H1 (cell line): ENCODE measurements around the gene LRRIQ3. TPM values are rescaled to one million over a fixed set of nuclear protein-coding genes. Genes with fewer than 3 reads are reported as not detected.
A peak's percentile ranks its signal among the peaks of the same experiment; 100 is the strongest.

Experiments used
- CTCF ChIA-PET: fragments of 300-600 bp; sonication (Branson Sonifier 250); formaldehyde crosslinking; loops from one replicate; lab custom pipeline; 2021; ENCODE audit not compliant: partially characterized antibody; lab: Charles Lee
- POLR2A ChIA-PET: fragments of 300-600 bp; sonication (Branson Sonifier 250); formaldehyde crosslinking; loops from one replicate; lab custom pipeline; 2021; ENCODE audit warnings: inconsistent platforms; ENCODE audit not compliant: partially characterized antibody; lab: Charles Lee
- DNase-seq, 2 experiments: peaks; one replicate each; pipeline versions ENCODE4 v3.0.0 to v3.0.0-alpha.2; 2010 to 2022; ENCODE audit warnings: low spot score in 2 of 2, low read depth in 1 of 2, mixed read lengths in 1 of 2
- FAIRE-seq: peaks from 2 replicates; lab custom pipeline; 2011; peaks lifted over from hg19 to GRCh38; lab: Jason Lieb, UNC
- H2AFZ ChIP-seq: 2 replicates; pipeline ENCODE4 v1.8.1; 2012; ENCODE audit warnings: low read length, inconsistent platforms
- H2AK5ac ChIP-seq: 2 replicates; pipeline ENCODE4 v1.6.1; 2013; ENCODE audit warnings: low read depth, low read length
- H2BK120ac ChIP-seq: replicated peaks from 2 replicates; pipeline ENCODE3; 2013; ENCODE audit warnings: low read depth, low read length, inconsistent platforms
- H2BK12ac ChIP-seq: 2 replicates; pipeline ENCODE4 v1.6.1; 2013; ENCODE audit warnings: low read depth, low read length
- H2BK15ac ChIP-seq: 2 replicates; pipeline ENCODE4 v1.6.1; 2013; ENCODE audit warnings: low read length
- H2BK20ac ChIP-seq: 2 replicates; pipeline ENCODE4 v1.6.1; 2013; ENCODE audit warnings: low read length
- H2BK5ac ChIP-seq: 2 replicates; pipeline ENCODE4 v1.6.1; 2013; ENCODE audit warnings: low read depth, low read length
- H3K14ac ChIP-seq: 2 replicates; pipeline ENCODE4 v1.6.1; 2013; ENCODE audit warnings: inconsistent platforms; ENCODE audit not compliant: insufficient read length
- H3K18ac ChIP-seq: 2 replicates; pipeline ENCODE4 v1.6.1; 2013; ENCODE audit warnings: low read length; ENCODE audit errors: extremely low read depth
- H3K23ac ChIP-seq: 2 replicates; pipeline ENCODE4 v1.6.1; 2013; ENCODE audit warnings: inconsistent platforms; ENCODE audit not compliant: insufficient read length
- H3K23me2 ChIP-seq: 2 replicates; pipeline ENCODE4 v1.6.1; 2013; ENCODE audit warnings: low read depth, low read length
- H3K27ac ChIP-seq: 2 replicates; pipeline ENCODE4 v1.6.1; 2011; ENCODE audit warnings: low read depth, low read length, inconsistent platforms
- H3K27me3 ChIP-seq, 4 experiments: replicated peaks in 1 of 4; 1 replicate in 1 of 4; 2 replicates in 3 of 4; pipeline versions ENCODE4 v1.6.1 to v1.8.1; 2011 to 2013; ENCODE audit warnings: low read length in 3 of 4, mild to moderate bottlenecking in 3 of 4, inconsistent platforms in 2 of 4, mixed read lengths in 2 of 4, moderate library complexity in 1 of 4; ENCODE audit not compliant: control insufficient read depth in 3 of 4, insufficient read depth in 3 of 4; ENCODE audit errors: extremely low read depth in 1 of 4
- H3K36me3 ChIP-seq, 4 experiments: 2 replicates each; pipeline versions ENCODE4 v1.6.1 to v1.8.1; 2011 to 2013; ENCODE audit warnings: mild to moderate bottlenecking in 4 of 4, low read length in 3 of 4, moderate library complexity in 2 of 4, control low read depth in 1 of 4, inconsistent platforms in 1 of 4; ENCODE audit not compliant: insufficient read depth in 4 of 4, control insufficient read depth in 2 of 4
- H3K4ac ChIP-seq: replicated peaks from 2 replicates; pipeline ENCODE3; 2013; ENCODE audit warnings: low read length, low read depth, mixed read lengths, inconsistent platforms; ENCODE audit not compliant: insufficient read length
- H3K4me1 ChIP-seq, 4 experiments: replicated peaks in 1 of 4; 1 replicate in 1 of 4; 2 replicates in 3 of 4; pipeline versions ENCODE4 v1.6.1 to v1.8.1; 2011 to 2013; ENCODE audit warnings: low read length in 3 of 4, inconsistent platforms in 2 of 4, mixed read lengths in 1 of 4; ENCODE audit not compliant: insufficient read depth in 4 of 4, control insufficient read depth in 3 of 4
- H3K4me2 ChIP-seq, 2 experiments: 2 replicates each; pipeline versions ENCODE4 v1.6.1 to v1.8.1; 2011 to 2013; ENCODE audit warnings: low read depth in 2 of 2, low read length in 2 of 2, control low read depth in 1 of 2, inconsistent platforms in 1 of 2, mild to moderate bottlenecking in 1 of 2; ENCODE audit not compliant: insufficient read depth in 1 of 2
- H3K4me3 ChIP-seq, 4 experiments: fragments of 200-600, 300-600 bp in 1 of 4; sonication (generic), shearing (Covaris generic), sonication (Bioruptor Twin) in 1 of 4; 2 replicates each; pipeline versions ENCODE4 v1.5.1 to v1.8.1; 2011 to 2016; ENCODE audit warnings: low read length in 4 of 4, low read depth in 3 of 4, control low read depth in 2 of 4, inconsistent platforms in 2 of 4, mild to moderate bottlenecking in 2 of 4, mixed read lengths in 1 of 4, moderate library complexity in 1 of 4; ENCODE audit not compliant: insufficient read depth in 2 of 4; ENCODE audit errors: extremely low read depth in 1 of 4
- H3K56ac ChIP-seq: replicated peaks from 2 replicates; pipeline ENCODE3; 2013; ENCODE audit warnings: low read depth, mild to moderate bottlenecking, mixed read lengths, low read length, inconsistent platforms; ENCODE audit not compliant: insufficient read length
- H3K79me1 ChIP-seq: 2 replicates; pipeline ENCODE4 v1.6.1; 2013; ENCODE audit warnings: low read depth, low read length, control low read depth
- H3K79me2 ChIP-seq, 2 experiments: 2 replicates each; pipeline versions ENCODE4 v1.6.1 to v1.8.1; 2012 to 2013; ENCODE audit warnings: low read length in 2 of 2, mild to moderate bottlenecking in 2 of 2, inconsistent platforms in 1 of 2; ENCODE audit not compliant: insufficient read depth in 2 of 2, control insufficient read depth in 1 of 2
- H3K9ac ChIP-seq, 4 experiments: replicated peaks in 1 of 4; 1 replicate in 1 of 4; 2 replicates in 3 of 4; pipeline versions ENCODE4 v1.6.1 to v1.8.1; 2011 to 2013; ENCODE audit warnings: low read depth in 3 of 4, low read length in 3 of 4, control low read depth in 2 of 4, mild to moderate bottlenecking in 2 of 4, moderate library complexity in 2 of 4, inconsistent platforms in 1 of 4; ENCODE audit errors: extremely low read depth in 1 of 4
- H3K9me3 ChIP-seq, 2 experiments: 2 replicates each; pipeline versions ENCODE4 v1.6.1 to v1.8.1; 2012 to 2013; ENCODE audit warnings: mild to moderate bottlenecking in 2 of 2, moderate library complexity in 2 of 2, control low read depth in 1 of 2, inconsistent platforms in 1 of 2, low read depth in 1 of 2, low read length in 1 of 2, mixed read lengths in 1 of 2; ENCODE audit not compliant: insufficient read depth in 2 of 2
- H4K20me1 ChIP-seq, 2 experiments: replicated peaks in 1 of 2; 2 replicates each; pipeline versions ENCODE3 to v1.8.1; 2011 to 2013; ENCODE audit warnings: inconsistent platforms in 2 of 2, low read length in 2 of 2, mild to moderate bottlenecking in 1 of 2; ENCODE audit not compliant: insufficient read depth in 2 of 2, control insufficient read depth in 1 of 2
- H4K5ac ChIP-seq: 2 replicates; pipeline ENCODE4 v1.6.1; 2013; ENCODE audit warnings: low read length, low read depth, mixed read lengths, inconsistent platforms; ENCODE audit not compliant: insufficient read length
- H4K8ac ChIP-seq: 2 replicates; pipeline ENCODE4 v1.8.0; 2013; ENCODE audit warnings: mild to moderate bottlenecking, moderate library complexity, low read length, inconsistent platforms; ENCODE audit not compliant: insufficient read depth; ENCODE audit errors: extremely low read depth
- H4K91ac ChIP-seq: replicated peaks from 2 replicates; pipeline ENCODE3; 2013; ENCODE audit warnings: low read length, mixed read lengths, inconsistent platforms; ENCODE audit not compliant: insufficient read length
- CTBP2 ChIP-seq: IDR thresholded peaks from 2 replicates; pipeline ENCODE4 v1.7.0; 2011; ENCODE audit warnings: borderline replicate concordance, mild to moderate bottlenecking, moderate library complexity, mixed read lengths, low read length; ENCODE audit not compliant: insufficient read depth, insufficient read length
- WGBS, 2 experiments: shearing (Covaris generic) in 1 of 2; methylation state at CpG; one replicate each; pipeline versions ENCODE4 v1.1.6 to v1.1.7; 2013 to 2015; ENCODE audit warnings: low lambda C conversion rate in 2 of 2, mixed read lengths in 2 of 2, inconsistent platforms in 1 of 2, low coverage in 1 of 2, missing lambda C conversion rate in 1 of 2; ENCODE audit not compliant: insufficient replicate concordance in 2 of 2, insufficient coverage in 1 of 2, insufficient read length in 1 of 2; ENCODE audit errors: extremely low coverage in 1 of 2, missing lambda C conversion rate in 1 of 2; 5-methylcytosine and 5-hydroxymethylcytosine counted together
- polyA plus RNA-seq, 7 experiments: library from polyadenylated mRNA; depleted of rRNA in 3 of 7; stranded (reverse) in 5 of 7; unstranded in 2 of 7; fragments of >200 nt in 5 of 7; fragments of 200-250 nt in 2 of 7; gene quantifications; 1 replicate in 5 of 7; 2 replicates in 1 of 7; 4 replicates in 1 of 7; pipeline versions ENCODE4 v1.2.1 to v1.2.3, GENCODE V29; 2011 to 2013; ENCODE audit warnings: missing spikeins in 2 of 7, mixed read lengths in 2 of 7
- total RNA-seq: library from RNA; stranded (reverse); fragmentation: NEBNext Ultra II Directional; extraction: Animal tissue kit (Norgen Biotek cat#: 25700); gene quantifications from 2 replicates; pipeline ENCODE4 v1.2.1, GENCODE V29; 2021
- TF ChIP-seq, protein P1 (sequence below): IDR thresholded peaks from 2 replicates; pipeline ENCODE4 v1.6.1; 2012; ENCODE audit warnings: low read length, inconsistent platforms

LRRIQ3 gene
- total and polyA plus RNA-seq, 2 of the 8 experiments (the other 6 are each of a cell fraction or from before 2014, with no cell fraction given): 0.08 to 0.19 TPM

DNA sequence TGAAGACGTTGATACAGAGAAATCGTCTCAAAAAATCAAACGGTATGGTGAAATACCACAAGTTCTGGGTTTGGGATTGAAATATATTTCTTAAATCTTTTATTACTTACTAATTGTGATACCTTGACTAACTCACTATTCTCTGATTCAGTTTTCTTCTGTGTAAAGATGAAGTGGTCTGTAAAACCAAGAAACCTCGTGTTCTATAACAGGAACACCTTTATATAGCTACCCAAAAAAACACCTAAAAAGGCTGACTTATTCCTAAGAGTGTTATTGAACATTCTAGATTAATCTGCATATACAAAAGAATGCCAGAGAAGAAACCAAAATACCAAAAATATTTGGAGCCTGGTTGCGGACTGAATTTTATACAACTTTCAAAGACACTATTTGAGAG lies 721 bp downstream of the LRRIQ3 start:
- FAIRE-seq: no peak

More for the DNA sequence above, 721 bp downstream of the LRRIQ3 start:
- Histone ChIP-seq H4K5ac (no peak overlapping the region), H2BK120ac (no peak overlapping the region), H3K79me2 (no peaks in the 10 kb centered on the region), H3K27me3 (no peaks in the 10 kb centered on the region), H4K91ac (no peak overlapping the region), H2AFZ (no peak overlapping the region), H3K56ac (no peak overlapping the region), H3K4me3 (peak overlapping the region in 1 of 4 experiments; percentile 68; a peak in 2 of 8 replicates), H3K23me2 (peaks cover 3% of the 10 kb centered on the region; the same call in 1 of the 2 replicates), H3K4ac (no peak overlapping the region), H3K9me3 (no peaks in the 10 kb centered on the region), H2AK5ac (no peak overlapping the region), H4K8ac (no peak overlapping the region), H3K23ac (no peak overlapping the region), H3K27ac (no peak overlapping the region), H3K14ac (no peak overlapping the region), H4K20me1 (no peaks in the 10 kb centered on the region), H2BK5ac (no peak overlapping the region), H3K4me1 (no peaks in the 10 kb centered on the region), H3K18ac (no peak overlapping the region), H3K79me1 (no peaks in the 10 kb centered on the region), H2BK15ac (no peak overlapping the region), H2BK12ac (no peak overlapping the region), H3K36me3 (no peaks in the 10 kb centered on the region), H3K9ac (no peak overlapping the region), H2BK20ac (no peak overlapping the region), H3K4me2 (peak overlapping the region in 1 of 2 experiments; percentile 65; a peak in 1 of 4 replicates)
- CTCF ChIA-PET: no interaction called here
- 97% methylated on average over 5 of the region's 5 CpGs; no CpG with 5 or more reads in 1 of the 2 experiments for WGBS, 2 experiments
- DNase-seq: no peak
- TF ChIP-seq, protein P1, sequence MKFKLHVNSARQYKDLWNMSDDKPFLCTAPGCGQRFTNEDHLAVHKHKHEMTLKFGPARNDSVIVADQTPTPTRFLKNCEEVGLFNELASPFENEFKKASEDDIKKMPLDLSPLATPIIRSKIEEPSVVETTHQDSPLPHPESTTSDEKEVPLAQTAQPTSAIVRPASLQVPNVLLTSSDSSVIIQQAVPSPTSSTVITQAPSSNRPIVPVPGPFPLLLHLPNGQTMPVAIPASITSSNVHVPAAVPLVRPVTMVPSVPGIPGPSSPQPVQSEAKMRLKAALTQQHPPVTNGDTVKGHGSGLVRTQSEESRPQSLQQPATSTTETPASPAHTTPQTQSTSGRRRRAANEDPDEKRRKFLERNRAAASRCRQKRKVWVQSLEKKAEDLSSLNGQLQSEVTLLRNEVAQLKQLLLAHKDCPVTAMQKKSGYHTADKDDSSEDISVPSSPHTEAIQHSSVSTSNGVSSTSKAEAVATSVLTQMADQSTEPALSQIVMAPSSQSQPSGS: no peak
- no peak for TF ChIP-seq CTBP2
- POLR2A ChIA-PET: no interaction called here
